ENCODE measurements around the gene ZNF625.
"Not testable (repeated sequence)": the region's sequence is repeated elsewhere in the genome, so short reads cannot be mapped to it uniquely, and the experiment has no call there.

The ZNF625 gene

DNA sequence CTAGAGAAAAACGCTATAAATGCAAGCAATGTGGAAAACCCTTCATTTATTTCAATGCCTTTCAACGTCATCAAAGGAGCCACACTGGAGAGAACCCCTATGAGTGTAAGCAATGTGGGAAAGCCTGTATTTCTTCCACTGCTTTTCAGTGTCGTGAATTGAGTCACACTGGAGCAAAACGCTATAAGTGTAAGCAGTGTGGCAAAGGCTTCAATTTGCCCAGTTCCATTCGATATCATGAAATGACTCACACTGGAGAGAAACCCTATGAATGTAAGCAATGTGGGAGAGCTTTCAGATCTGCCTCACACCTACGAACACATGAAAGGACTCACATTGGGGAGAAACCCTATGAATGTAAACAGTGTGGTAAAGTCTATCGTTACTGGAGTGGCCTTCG is 43.8 kb downstream of the ZNF625 start:
- TF ChIP-seq, protein P1, sequence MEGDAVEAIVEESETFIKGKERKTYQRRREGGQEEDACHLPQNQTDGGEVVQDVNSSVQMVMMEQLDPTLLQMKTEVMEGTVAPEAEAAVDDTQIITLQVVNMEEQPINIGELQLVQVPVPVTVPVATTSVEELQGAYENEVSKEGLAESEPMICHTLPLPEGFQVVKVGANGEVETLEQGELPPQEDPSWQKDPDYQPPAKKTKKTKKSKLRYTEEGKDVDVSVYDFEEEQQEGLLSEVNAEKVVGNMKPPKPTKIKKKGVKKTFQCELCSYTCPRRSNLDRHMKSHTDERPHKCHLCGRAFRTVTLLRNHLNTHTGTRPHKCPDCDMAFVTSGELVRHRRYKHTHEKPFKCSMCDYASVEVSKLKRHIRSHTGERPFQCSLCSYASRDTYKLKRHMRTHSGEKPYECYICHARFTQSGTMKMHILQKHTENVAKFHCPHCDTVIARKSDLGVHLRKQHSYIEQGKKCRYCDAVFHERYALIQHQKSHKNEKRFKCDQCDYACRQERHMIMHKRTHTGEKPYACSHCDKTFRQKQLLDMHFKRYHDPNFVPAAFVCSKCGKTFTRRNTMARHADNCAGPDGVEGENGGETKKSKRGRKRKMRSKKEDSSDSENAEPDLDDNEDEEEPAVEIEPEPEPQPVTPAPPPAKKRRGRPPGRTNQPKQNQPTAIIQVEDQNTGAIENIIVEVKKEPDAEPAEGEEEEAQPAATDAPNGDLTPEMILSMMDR (IDR thresholded peaks at IDR 0.05; ENCODE audit: low read depth, low read length, missing control alignments): no peak
- DNase-seq (ENCODE audit: extremely low read depth, low read depth): no peak
- no peak overlapping the region for H3K4me3 ChIP-seq (replicated peaks; ENCODE audit: low read depth, low read length)

- DNase-seq (ENCODE audit: extremely low read depth, low read depth): no peak
- no peak overlapping the region for H3K4me3 ChIP-seq (replicated peaks; ENCODE audit: low read depth, low read length)
- TF ChIP-seq, protein P1 (IDR thresholded peaks at IDR 0.05; ENCODE audit: low read depth, low read length, missing control alignments): no peak
Measured at GRCh38 chr19:12111943-12112637, 44.4 kb downstream of the ZNF625 start.

DNA sequence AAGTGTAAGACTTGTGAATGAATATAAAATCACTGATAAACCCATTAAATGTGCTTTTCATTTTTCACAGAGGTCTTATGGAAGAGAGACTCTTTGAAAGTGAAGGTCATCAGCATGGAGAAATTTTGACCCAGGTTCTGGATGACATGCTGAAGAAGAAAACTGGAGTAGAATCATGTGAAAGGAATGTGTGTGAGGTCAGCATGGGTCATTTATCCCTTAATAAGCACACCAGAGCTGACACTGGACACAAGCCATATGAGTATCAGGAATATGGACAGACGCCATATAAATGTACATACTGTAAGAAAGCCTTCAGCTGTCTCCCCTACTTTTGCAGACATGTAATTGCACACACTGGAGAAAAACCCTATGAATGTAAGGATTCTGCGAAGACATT is 45.4 kb downstream of the ZNF625 start:
- DNase-seq (ENCODE audit: extremely low read depth, low read depth): no peak
- TF ChIP-seq, protein P1 (IDR thresholded peaks at IDR 0.05; ENCODE audit: low read depth, low read length, missing control alignments): no peak
- H3K4me3 ChIP-seq (replicated peaks; ENCODE audit: low read depth, low read length): no peak overlapping the region

DNA sequence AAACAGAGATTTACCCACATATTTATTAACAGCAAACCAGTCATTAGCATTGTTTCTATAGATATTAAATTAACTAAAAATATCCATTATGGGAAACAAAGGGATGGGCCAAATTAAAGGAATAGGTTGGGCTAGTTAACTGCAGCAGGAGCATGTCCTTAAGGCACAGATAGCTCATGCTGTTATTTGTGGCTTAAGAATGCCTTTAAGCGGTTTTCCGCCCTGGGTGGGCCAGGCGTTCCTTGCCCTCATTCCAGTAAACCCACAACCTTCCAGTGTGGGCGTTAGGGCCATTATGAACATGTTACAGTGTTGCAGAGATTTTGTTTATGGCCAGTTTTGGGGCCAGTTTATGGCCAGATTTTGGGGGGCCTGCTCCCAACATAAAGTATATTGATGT is 52.6 kb downstream of the ZNF625 start:
- not testable (repeated sequence) for DNase-seq (ENCODE audit: extremely low read depth, low read depth); H3K4me3 ChIP-seq (replicated peaks; ENCODE audit: low read depth, low read length)

- H3K4me3 ChIP-seq (replicated peaks; ENCODE audit: low read depth, low read length): no peak overlapping the region
- TF ChIP-seq, protein P1 (IDR thresholded peaks at IDR 0.05; ENCODE audit: low read depth, low read length, missing control alignments): no peak
- DNase-seq (ENCODE audit: extremely low read depth, low read depth): no peak
Measured at GRCh38 chr19:12098040-12098439, 58.5 kb downstream of the ZNF625 start.

DNA sequence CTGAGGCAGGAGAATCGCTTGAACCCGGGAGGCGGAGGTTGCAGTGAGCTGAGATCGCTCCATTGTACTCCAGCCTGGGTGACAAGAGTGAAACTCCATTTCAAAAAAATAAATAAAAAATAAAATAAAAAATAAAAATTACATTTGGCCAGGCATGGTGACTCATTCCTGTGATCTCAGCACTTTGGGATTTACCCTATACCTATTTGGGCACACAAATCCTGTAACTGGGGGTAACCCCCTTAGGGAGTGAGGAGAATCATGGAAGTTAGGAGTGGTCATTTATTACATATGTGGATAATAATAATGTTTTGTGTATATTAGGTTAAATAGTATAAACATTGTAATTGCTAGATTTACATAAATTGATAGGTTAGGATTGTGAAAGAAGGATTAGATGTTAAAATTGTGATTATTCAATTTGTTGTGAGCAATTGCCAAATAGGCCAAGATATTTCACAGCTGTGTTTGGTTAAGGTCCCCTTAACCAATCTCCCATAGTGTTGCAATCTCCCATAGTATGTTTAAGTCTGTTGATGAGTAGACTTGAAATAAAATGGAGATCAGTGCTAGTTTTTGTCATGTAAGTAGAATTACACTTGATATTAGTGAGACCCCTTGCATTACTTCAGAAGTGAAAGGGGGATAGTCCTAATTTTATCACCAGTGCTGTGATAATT is 61.3 kb downstream of the ZNF625 start:
- DNase-seq (ENCODE audit: extremely low read depth, low read depth): no peak
- TF ChIP-seq, protein P1 (IDR thresholded peaks at IDR 0.05; ENCODE audit: low read depth, low read length, missing control alignments): no peak
- H3K4me3 ChIP-seq (replicated peaks; ENCODE audit: low read depth, low read length): no peak overlapping the region

Data from HFF-Myc (cell line).